ENCODE data around the gene PLCB4.

Gene PLCB4

DNA sequence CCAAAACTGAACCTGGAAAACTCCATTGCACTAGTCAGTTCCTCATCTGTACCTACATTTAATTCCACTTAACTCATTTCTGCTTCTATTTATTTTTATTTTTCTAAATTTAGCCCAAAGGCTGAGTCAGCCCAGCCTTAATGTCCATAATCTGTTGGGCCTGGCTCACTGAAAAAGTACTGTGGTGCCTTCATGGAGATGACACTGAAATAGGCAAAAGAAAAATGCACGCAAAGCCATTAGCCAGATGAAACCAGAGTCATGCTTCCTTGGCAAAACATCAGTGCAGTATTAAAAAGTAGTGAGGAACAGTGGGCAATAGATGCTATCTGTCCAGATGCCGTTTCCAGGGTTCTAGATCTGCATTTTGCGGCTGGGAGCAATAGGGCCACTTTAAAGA lies 14.7 kb upstream of the PLCB4 start:
- DNase-seq (ENCODE audit: low read depth): no peak
- no peak overlapping the region for H3K4me3 ChIP-seq (replicated peaks; ENCODE audit: low read depth, low read length)
- TF ChIP-seq, protein P1, sequence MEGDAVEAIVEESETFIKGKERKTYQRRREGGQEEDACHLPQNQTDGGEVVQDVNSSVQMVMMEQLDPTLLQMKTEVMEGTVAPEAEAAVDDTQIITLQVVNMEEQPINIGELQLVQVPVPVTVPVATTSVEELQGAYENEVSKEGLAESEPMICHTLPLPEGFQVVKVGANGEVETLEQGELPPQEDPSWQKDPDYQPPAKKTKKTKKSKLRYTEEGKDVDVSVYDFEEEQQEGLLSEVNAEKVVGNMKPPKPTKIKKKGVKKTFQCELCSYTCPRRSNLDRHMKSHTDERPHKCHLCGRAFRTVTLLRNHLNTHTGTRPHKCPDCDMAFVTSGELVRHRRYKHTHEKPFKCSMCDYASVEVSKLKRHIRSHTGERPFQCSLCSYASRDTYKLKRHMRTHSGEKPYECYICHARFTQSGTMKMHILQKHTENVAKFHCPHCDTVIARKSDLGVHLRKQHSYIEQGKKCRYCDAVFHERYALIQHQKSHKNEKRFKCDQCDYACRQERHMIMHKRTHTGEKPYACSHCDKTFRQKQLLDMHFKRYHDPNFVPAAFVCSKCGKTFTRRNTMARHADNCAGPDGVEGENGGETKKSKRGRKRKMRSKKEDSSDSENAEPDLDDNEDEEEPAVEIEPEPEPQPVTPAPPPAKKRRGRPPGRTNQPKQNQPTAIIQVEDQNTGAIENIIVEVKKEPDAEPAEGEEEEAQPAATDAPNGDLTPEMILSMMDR (IDR thresholded peaks at IDR 0.05; ENCODE audit: low read length, missing control alignments): no peak

DNA sequence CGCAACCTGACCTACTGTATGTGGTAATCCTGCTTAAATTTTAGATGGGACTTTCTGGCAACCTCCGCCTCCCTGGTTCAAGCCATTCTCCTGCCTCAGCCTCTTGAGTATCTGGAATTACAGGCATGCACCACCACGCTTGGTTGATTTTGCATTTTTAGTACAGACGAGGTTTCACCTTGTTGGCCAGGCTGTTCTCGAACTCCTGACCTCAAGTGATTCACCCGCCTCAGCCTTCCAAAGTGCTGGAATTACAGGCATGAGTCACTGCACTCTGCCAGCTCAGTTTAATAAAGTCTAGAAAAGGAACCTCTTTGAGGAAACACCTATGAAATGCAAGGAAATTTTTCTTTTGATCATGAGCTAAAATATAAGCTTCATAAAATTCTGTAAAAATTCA lies 9.0 kb upstream of the PLCB4 start:
- peak; percentile 17 for DNase-seq (ENCODE audit: low read depth)
- H3K4me3 ChIP-seq (replicated peaks; ENCODE audit: low read depth, low read length): no peak overlapping the region
- TF ChIP-seq, protein P1 (IDR thresholded peaks at IDR 0.05; ENCODE audit: low read length, missing control alignments): no peak

DNA sequence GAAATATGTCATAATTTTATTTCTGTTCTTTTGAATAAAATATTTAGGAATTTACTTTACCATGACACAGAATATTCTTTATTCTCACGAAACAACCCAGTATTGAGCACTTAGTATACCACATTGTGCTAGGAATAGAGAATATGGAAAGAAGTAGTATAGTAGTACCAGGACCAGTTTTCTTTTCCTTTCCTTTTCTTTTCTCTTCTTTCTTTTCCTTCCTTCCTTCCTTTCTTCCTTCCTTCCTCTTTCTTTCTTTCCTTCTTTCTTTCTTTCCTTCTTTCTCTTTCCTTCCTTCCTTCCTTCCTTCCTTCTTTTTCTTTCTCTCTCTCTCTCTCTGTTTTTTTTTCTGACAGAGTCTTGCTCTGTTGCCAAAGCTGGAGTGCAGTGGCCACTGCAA lies 7.5 kb upstream of the PLCB4 start:
- no peak overlapping the region for H3K4me3 ChIP-seq (replicated peaks; ENCODE audit: low read depth, low read length)
- DNase-seq (ENCODE audit: low read depth): no peak
- TF ChIP-seq, protein P1 (IDR thresholded peaks at IDR 0.05; ENCODE audit: low read length, missing control alignments): no peak

GRCh38 chr20:9062066-9062465 lies 6.8 kb upstream of the PLCB4 start:
- TF ChIP-seq, protein P1 (IDR thresholded peaks at IDR 0.05; ENCODE audit: low read length, missing control alignments): no peak
- DNase-seq (ENCODE audit: low read depth): no peak

GRCh38 chr20:9066191-9066590 lies 2.7 kb upstream of the PLCB4 start:
- TF ChIP-seq, protein P1 (IDR thresholded peaks at IDR 0.05; ENCODE audit: low read length, missing control alignments): no peak
- no peak overlapping the region for H3K4me3 ChIP-seq (replicated peaks; ENCODE audit: low read depth, low read length)
- DNase-seq (ENCODE audit: low read depth): no peak

More at GRCh38 chr20:9062066-9062465, 6.8 kb upstream of the PLCB4 start:
- H3K4me3 ChIP-seq (replicated peaks; ENCODE audit: low read depth, low read length): no peak overlapping the region

- peak overlapping the region; percentile 61 for H3K4me3 ChIP-seq (replicated peaks; ENCODE audit: low read depth, low read length)
- TF ChIP-seq, protein P1 (IDR thresholded peaks at IDR 0.05; ENCODE audit: low read length, missing control alignments): no peak
- DNase-seq (ENCODE audit: low read depth): no peak
Measured at GRCh38 chr20:9068233-9068801, 570 bp upstream of the PLCB4 start.

DNA sequence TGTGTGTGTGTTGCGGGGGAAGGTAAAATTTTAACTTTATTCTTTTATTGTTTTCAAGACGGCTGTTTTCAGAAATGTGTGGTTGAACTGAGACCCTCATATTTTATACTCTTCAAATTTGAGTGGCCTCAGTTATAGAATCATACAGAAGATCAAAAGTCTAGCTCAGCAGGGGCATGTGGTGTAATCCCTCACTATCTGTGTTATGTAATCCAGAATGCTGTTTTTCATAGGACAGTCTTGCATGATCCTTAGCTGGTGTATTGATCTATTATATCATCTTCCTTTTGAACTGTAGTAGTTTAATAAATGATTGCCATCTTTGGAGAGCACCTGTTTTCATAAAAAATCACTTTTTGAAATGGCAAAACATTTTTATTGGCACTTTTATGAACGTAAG lies 1.4 kb downstream of the PLCB4 start:
- H3K4me3 ChIP-seq (replicated peaks; ENCODE audit: low read depth, low read length): no peak overlapping the region
- TF ChIP-seq, protein P1 (IDR thresholded peaks at IDR 0.05; ENCODE audit: low read length, missing control alignments): no peak

More for the DNA sequence above, 1.4 kb downstream of the PLCB4 start:
- no peak for DNase-seq (ENCODE audit: low read depth)

Data from fibroblast of pulmonary artery (primary cell).